WTC11 (cell line): ENCODE data around the gene EP300. TPM values are rescaled to one million over a fixed set of nuclear protein-coding genes. Genes with fewer than 3 reads are reported as not detected.

ENCODE experiments used
- ATAC-seq: fragments of 200-7000 bp; cut with Tn5 transposase; 2 replicates; pipeline ENCODE4 v1.10.0; 2021; ENCODE audit warnings: mild to moderate bottlenecking, moderate library complexity
- CTCF ChIA-PET: fragments of 300-600 bp; sonication (Branson Sonifier 250); formaldehyde crosslinking; loops from one replicate; lab custom pipeline; 2021; ENCODE audit warnings: antibody characterized with exemption; lab: Charles Lee
- POLR2A ChIA-PET: fragments of 350-600 bp; sonication (Branson Sonifier 250); formaldehyde crosslinking; loops from one replicate; lab custom pipeline; 2021; ENCODE audit warnings: antibody characterized with exemption; lab: Charles Lee
- DNase-seq: peaks from one replicate; pipeline ENCODE4 v3.0.0; 2021; ENCODE audit warnings: low spot score
- H3K27ac Mint-ChIP-seq: 2 replicates; pipeline ENCODE4 v1.8.0; 2021; ENCODE audit warnings: mixed read lengths
- H3K27me3 Mint-ChIP-seq: 2 replicates; pipeline ENCODE4 v1.8.0; 2021; ENCODE audit warnings: low read depth, mild to moderate bottlenecking, moderate library complexity, mixed read lengths
- H3K36me3 Mint-ChIP-seq: 2 replicates; pipeline ENCODE4 v1.8.0; 2021; ENCODE audit warnings: mixed read lengths
- H3K4me1 Mint-ChIP-seq: 2 replicates; pipeline ENCODE4 v1.8.0; 2022; ENCODE audit warnings: mixed read lengths
- H3K4me3 Mint-ChIP-seq: 2 replicates; pipeline ENCODE4 v1.8.0; 2021; ENCODE audit warnings: mild to moderate bottlenecking, moderate library complexity, mixed read lengths
- H3K9me3 Mint-ChIP-seq: 2 replicates; pipeline ENCODE4 v1.8.0; 2021; ENCODE audit warnings: mixed read lengths
- ESRRA ChIP-seq: sonication (generic); formaldehyde crosslinking; IDR thresholded peaks from 2 replicates; pipeline ENCODE4 v1.8.1; 2022; ENCODE audit warnings: mild to moderate bottlenecking, missing genetic modification reagents, borderline replicate concordance
- FOXJ3 ChIP-seq: sonication (generic); formaldehyde crosslinking; IDR thresholded peaks from 2 replicates; pipeline ENCODE4 v1.9.0; 2021; ENCODE audit warnings: missing genetic modification reagents, mild to moderate bottlenecking, borderline replicate concordance
- FOXP1 ChIP-seq: sonication (generic); formaldehyde crosslinking; IDR thresholded peaks from 2 replicates; pipeline ENCODE4 v1.8.0; 2022; ENCODE audit warnings: missing genetic modification reagents, mild to moderate bottlenecking, moderate library complexity, borderline replicate concordance
- GABPB1 ChIP-seq: sonication (generic); formaldehyde crosslinking; IDR thresholded peaks from 2 replicates; pipeline ENCODE4 v1.8.1; 2023; ENCODE audit warnings: mild to moderate bottlenecking, missing genetic modification reagents
- JAZF1 ChIP-seq: fragments of 250-450 bp; sonication (Bioruptor Pico); IDR thresholded peaks from 2 replicates; pipeline ENCODE4 v1.9.0; 2021; ENCODE audit warnings: moderate library complexity, mild to moderate bottlenecking, inconsistent platforms
- KAT7 ChIP-seq: sonication (generic); formaldehyde crosslinking; IDR thresholded peaks from 2 replicates; pipeline ENCODE4 v1.8.1; 2023; ENCODE audit warnings: missing genetic modification reagents, mild to moderate bottlenecking, borderline replicate concordance
- MLX ChIP-seq: sonication (generic); formaldehyde crosslinking; IDR thresholded peaks from 2 replicates; pipeline ENCODE4 v1.8.1; 2023; ENCODE audit warnings: mild to moderate bottlenecking, missing genetic modification reagents, moderate library complexity
- OVOL2 ChIP-seq: fragments of 250-450 bp; sonication (Bioruptor Pico); IDR thresholded peaks from 2 replicates; pipeline ENCODE4 v1.9.0; 2021; ENCODE audit warnings: mild to moderate bottlenecking, borderline replicate concordance
- SOX15 ChIP-seq: fragments of 250-450 bp; sonication (Bioruptor Pico); IDR thresholded peaks from 2 replicates; pipeline ENCODE4 v1.9.0; 2021; ENCODE audit warnings: mild to moderate bottlenecking
- ZNF121 ChIP-seq: sonication (generic); formaldehyde crosslinking; IDR thresholded peaks from 2 replicates; pipeline ENCODE4 v1.8.0; 2023; ENCODE audit warnings: missing genetic modification reagents
- ZNF138 ChIP-seq: sonication (generic); formaldehyde crosslinking; conservative IDR thresholded peaks from 2 replicates; pipeline ENCODE4 v1.8.1; 2022; ENCODE audit warnings: mild to moderate bottlenecking, moderate library complexity, missing genetic modification reagents
- ZNF232 ChIP-seq: sonication (generic); formaldehyde crosslinking; IDR thresholded peaks from 2 replicates; pipeline ENCODE4 v1.8.0; 2022; ENCODE audit warnings: mild to moderate bottlenecking, missing genetic modification reagents
- ZNF396 ChIP-seq: fragments of 250-450 bp; sonication (Bioruptor Pico); IDR thresholded peaks from 2 replicates; pipeline ENCODE4 v1.8.0; 2021; ENCODE audit warnings: mild to moderate bottlenecking, moderate library complexity, borderline replicate concordance
- ZNF671 ChIP-seq: fragments of 250-450 bp; sonication (Bioruptor Pico); IDR thresholded peaks from 2 replicates; pipeline ENCODE4 v1.8.0; 2021; ENCODE audit warnings: mild to moderate bottlenecking
- total RNA-seq: library from RNA; stranded (reverse); gene quantifications from 3 replicates; pipeline ENCODE4 v1.2.3, GENCODE V29; 2021
- TF ChIP-seq, protein P1 (sequence below): sonication (generic); formaldehyde crosslinking; IDR thresholded peaks from 2 replicates; pipeline ENCODE4 v1.8.0; 2022; ENCODE audit warnings: mild to moderate bottlenecking, missing genetic modification reagents
- TF ChIP-seq, protein P2 (sequence below): fragments of 250-450 bp; sonication (Bioruptor Pico); IDR thresholded peaks from 2 replicates; pipeline ENCODE4 v1.9.0; 2021; ENCODE audit warnings: mild to moderate bottlenecking
- TF ChIP-seq, protein P3 (sequence below): fragments of 250-450 bp; sonication (Bioruptor Pico); IDR thresholded peaks from 2 replicates; pipeline ENCODE4 v1.9.0; 2021; ENCODE audit warnings: mild to moderate bottlenecking

Gene EP300
- total RNA-seq, 1 experiment from 2014 or later, result 97.1 TPM

DNA sequence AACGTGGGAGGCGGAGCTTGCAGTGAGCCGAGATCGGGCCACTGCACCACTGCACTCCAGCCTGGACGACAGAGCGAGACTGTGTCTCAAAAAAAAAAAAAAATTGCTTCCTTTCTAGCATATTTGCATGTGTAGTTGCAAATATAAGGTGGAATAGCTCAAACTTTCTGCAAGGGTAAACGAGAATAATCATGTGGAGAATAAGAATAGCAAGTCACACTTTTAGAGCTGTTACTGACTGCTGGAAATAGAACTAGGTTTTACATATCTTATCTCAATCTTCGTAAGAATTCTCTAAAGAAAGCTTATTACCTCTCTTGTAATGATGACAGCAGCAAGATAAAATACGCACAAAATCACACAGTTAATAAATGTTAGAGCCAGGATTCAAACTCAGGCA is 114.3 kb downstream of the EP300 start (continued):
- TF ChIP-seq, protein P1, sequence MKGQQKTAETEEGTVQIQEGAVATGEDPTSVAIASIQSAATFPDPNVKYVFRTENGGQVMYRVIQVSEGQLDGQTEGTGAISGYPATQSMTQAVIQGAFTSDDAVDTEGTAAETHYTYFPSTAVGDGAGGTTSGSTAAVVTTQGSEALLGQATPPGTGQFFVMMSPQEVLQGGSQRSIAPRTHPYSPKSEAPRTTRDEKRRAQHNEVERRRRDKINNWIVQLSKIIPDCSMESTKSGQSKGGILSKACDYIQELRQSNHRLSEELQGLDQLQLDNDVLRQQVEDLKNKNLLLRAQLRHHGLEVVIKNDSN (CRISPR knock-in tag), result no peak
- no peak for TF ChIP-seq FOXJ3 (CRISPR knock-in tag)

DNA sequence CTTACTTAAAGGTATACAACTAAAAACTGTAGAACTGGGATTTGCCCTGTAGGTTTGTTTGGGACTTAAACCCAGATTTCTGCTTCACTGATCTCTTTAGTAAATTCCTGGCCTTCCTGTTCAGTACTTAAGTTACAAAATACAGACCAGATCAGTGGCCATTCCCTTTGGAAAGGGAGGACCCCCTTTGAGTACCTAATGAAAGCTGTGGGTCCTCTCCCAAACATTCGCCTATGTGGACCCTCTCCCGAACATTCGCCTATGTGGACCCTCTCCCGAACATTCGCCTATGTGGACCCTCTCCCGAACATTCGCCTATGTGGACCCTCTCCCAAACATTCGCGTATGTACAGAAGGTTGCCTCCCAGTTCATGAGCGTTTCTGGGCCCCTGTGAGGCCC is 123.0 kb downstream of the EP300 start:
- POLR2A ChIA-PET, result no interaction called here
- no peak for TF ChIP-seq MLX (CRISPR knock-in tag)
- TF ChIP-seq GABPB1 (CRISPR knock-in tag), result no peak
- TF ChIP-seq OVOL2 (CRISPR knock-in tag), result no peak
- TF ChIP-seq KAT7 (CRISPR knock-in tag), result no peak
- TF ChIP-seq ZNF396 (CRISPR knock-in tag), result no peak
- TF ChIP-seq ZNF121 (CRISPR knock-in tag), result no peak
- TF ChIP-seq, protein P2, sequence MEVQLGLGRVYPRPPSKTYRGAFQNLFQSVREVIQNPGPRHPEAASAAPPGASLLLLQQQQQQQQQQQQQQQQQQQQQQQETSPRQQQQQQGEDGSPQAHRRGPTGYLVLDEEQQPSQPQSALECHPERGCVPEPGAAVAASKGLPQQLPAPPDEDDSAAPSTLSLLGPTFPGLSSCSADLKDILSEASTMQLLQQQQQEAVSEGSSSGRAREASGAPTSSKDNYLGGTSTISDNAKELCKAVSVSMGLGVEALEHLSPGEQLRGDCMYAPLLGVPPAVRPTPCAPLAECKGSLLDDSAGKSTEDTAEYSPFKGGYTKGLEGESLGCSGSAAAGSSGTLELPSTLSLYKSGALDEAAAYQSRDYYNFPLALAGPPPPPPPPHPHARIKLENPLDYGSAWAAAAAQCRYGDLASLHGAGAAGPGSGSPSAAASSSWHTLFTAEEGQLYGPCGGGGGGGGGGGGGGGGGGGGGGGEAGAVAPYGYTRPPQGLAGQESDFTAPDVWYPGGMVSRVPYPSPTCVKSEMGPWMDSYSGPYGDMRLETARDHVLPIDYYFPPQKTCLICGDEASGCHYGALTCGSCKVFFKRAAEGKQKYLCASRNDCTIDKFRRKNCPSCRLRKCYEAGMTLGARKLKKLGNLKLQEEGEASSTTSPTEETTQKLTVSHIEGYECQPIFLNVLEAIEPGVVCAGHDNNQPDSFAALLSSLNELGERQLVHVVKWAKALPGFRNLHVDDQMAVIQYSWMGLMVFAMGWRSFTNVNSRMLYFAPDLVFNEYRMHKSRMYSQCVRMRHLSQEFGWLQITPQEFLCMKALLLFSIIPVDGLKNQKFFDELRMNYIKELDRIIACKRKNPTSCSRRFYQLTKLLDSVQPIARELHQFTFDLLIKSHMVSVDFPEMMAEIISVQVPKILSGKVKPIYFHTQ (CRISPR knock-in tag), result no peak
- no peak for TF ChIP-seq FOXP1 (CRISPR knock-in tag)
- no peak for TF ChIP-seq ZNF232 (CRISPR knock-in tag)
- TF ChIP-seq ESRRA, result no peak
- TF ChIP-seq ZNF671 (CRISPR knock-in tag), result no peak
- Mint-ChIP-seq H3K27me3 (no peaks in the 10 kb centered on the region), H3K9me3 (peaks cover 5% of the 10 kb centered on the region; the same call in 1 of the 2 replicates), H3K4me3 (no peak overlapping the region), H3K27ac (peak overlapping the region; percentile 36; the same call in 1 of the 2 replicates), H3K36me3 (peaks cover 56% of the 10 kb centered on the region), H3K4me1 (peaks cover 19% of the 10 kb centered on the region)
- CTCF ChIA-PET, result no interaction called here
- no peak for DNase-seq
- no peak for ATAC-seq

GRCh38 chr22:41215926-41216325 is 123.5 kb downstream of the EP300 start:
- CTCF ChIA-PET, result interaction anchor here (1.0 to 2.2 kb wide), 2 partner anchors 22 to 293 kb away, joined by 3 to 17 read pairs; no protein-coding TSS in a partner anchor
- POLR2A ChIA-PET, result no interaction called here
- Mint-ChIP-seq H3K27me3 (no peaks in the 10 kb centered on the region), H3K9me3 (peaks cover 5% of the 10 kb centered on the region; the same call in 1 of the 2 replicates), H3K4me1 (peaks cover 19% of the 10 kb centered on the region), H3K36me3 (peaks cover 57% of the 10 kb centered on the region), H3K27ac (peak overlapping the region; percentile 36), H3K4me3 (no peak overlapping the region)
- no peak for TF ChIP-seq SOX15 (CRISPR knock-in tag)
- TF ChIP-seq JAZF1, result no peak
- TF ChIP-seq ZNF671 (CRISPR knock-in tag), result no peak
- no peak for TF ChIP-seq ESRRA
- no peak for TF ChIP-seq ZNF138 (CRISPR knock-in tag)
- TF ChIP-seq, protein P2 (CRISPR knock-in tag), result no peak
- TF ChIP-seq, protein P3, sequence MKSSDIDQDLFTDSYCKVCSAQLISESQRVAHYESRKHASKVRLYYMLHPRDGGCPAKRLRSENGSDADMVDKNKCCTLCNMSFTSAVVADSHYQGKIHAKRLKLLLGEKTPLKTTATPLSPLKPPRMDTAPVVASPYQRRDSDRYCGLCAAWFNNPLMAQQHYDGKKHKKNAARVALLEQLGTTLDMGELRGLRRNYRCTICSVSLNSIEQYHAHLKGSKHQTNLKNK, result no peak
- no peak for ATAC-seq
- no peak for DNase-seq
